ENCODE data around the gene CLDN11. TPM values are rescaled to one million over a fixed set of nuclear protein-coding genes. Genes with fewer than 3 reads are reported as not detected.

Gene CLDN11
- total and polyA plus RNA-seq, 10 of the 15 experiments (the other 5 are each of a cell fraction or from before 2014, with no cell fraction given), result 0.15 TPM; not detected in 9

DNA sequence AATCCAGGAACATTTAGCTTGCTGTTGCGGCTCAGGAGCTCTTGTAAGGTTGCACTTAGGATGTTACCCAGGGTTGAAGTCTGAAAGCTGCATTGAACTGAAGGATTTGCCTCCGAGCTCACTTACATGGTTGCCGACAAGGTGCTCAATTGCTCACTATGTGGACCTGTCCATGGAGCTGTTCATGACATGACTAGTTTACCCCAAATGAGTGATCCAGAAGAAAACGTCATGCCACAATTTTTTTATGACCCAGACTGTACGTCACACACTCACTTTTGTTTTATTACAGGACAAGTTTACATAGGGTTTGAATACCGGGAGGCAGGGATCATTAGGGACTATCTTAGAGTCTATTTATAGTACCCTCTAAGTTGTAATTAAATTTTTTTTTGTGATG, 21.0 kb upstream of the CLDN11 start:
- Histone ChIP-seq H3K4me1 (ENCODE audit: control insufficient read depth, insufficient read depth, low read length) (no peaks in the 10 kb centered on the region), H3K79me2 (ENCODE audit: control insufficient read depth, insufficient read depth, low read length) (no peaks in the 10 kb centered on the region), H2AFZ (ENCODE audit: control insufficient read depth, low read depth, low read length) (no peak overlapping the region), H3K36me3 (ENCODE audit: control insufficient read depth in 2 of 2, insufficient read depth in 2 of 2, low read length in 1 of 2) (peaks cover 0 to 4% of the 10 kb centered on the region in 2 experiments; a peak in 1 of 4 replicates), H3K4me2 (ENCODE audit: control insufficient read depth, insufficient read depth) (no peak overlapping the region), H3K9me3 (replicated peaks; ENCODE audit: control insufficient read depth, insufficient read depth, low read length) (no peaks in the 10 kb centered on the region), H3K27me3 (replicated peaks in 1 of 2; ENCODE audit: control insufficient read depth in 2 of 2, insufficient read depth in 2 of 2, low read length in 1 of 2) (no peaks in the 10 kb centered on the region), H3K27ac (ENCODE audit: control insufficient read depth, insufficient read depth) (no peak overlapping the region), H3K9ac (ENCODE audit: control insufficient read depth, insufficient read depth, low read length) (no peak overlapping the region), H4K20me1 (ENCODE audit: control insufficient read depth, insufficient read depth) (no peaks in the 10 kb centered on the region), H3K4me3 (no peak overlapping the region)
- ATAC-seq, result no peak
- DNase-seq (ENCODE audit: low read depth, low spot score), result no peak
- in situ Hi-C loops (cut with MboI), result no loop called here
- WGBS (ENCODE audit: insufficient coverage, insufficient replicate concordance, low lambda C conversion rate, missing lambda C conversion rate), result 90% methylated on average over 6 of the region's 6 CpGs
- RAD21 ChIA-PET (ENCODE audit: unreplicated experiment), result no interaction called here
- POLR2A ChIA-PET, result no interaction called here
- TF ChIP-seq IKZF1 (conservative IDR thresholded peaks at IDR 0.05), result no peak
- TF ChIP-seq NR2C2 (IDR thresholded peaks at IDR 0.05; ENCODE audit: borderline replicate concordance, control insufficient read depth, insufficient read length, low read depth), result no peak
- TF ChIP-seq, protein P1, sequence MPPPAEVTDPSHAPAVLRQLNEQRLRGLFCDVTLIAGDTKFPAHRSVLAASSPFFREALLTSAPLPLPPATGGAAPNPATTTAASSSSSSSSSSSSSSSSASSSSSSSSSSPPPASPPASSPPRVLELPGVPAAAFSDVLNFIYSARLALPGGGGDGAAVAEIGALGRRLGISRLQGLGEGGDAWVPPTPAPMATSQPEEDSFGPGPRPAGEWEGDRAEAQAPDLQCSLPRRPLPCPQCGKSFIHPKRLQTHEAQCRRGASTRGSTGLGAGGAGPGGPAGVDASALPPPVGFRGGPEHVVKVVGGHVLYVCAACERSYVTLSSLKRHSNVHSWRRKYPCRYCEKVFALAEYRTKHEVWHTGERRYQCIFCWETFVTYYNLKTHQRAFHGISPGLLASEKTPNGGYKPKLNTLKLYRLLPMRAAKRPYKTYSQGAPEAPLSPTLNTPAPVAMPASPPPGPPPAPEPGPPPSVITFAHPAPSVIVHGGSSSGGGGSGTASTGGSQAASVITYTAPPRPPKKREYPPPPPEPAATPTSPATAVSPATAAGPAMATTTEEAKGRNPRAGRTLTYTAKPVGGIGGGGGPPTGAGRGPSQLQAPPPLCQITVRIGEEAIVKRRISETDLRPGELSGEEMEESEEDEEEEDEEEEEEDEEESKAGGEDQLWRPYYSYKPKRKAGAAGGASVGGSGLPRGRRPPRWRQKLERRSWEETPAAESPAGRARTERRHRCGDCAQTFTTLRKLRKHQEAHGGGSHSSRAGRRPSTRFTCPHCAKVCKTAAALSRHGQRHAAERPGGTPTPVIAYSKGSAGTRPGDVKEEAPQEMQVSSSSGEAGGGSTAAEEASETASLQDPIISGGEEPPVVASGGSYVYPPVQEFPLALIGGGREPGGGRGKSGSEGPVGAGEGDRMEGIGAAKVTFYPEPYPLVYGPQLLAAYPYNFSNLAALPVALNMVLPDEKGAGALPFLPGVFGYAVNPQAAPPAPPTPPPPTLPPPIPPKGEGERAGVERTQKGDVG (CRISPR knock-in tag; IDR thresholded peaks at IDR 0.05), result no peak
- TF ChIP-seq TARDBP (IDR thresholded peaks at IDR 0.05; ENCODE audit: borderline replicate concordance), result no peak
- no peak for TF ChIP-seq DPF2 (IDR thresholded peaks at IDR 0.05)
- SMC1A ChIA-PET (ENCODE audit: uncharacterized antibody, unreplicated experiment), result interaction anchor here (0.7 to 1.1 kb wide), 2 partner anchors 34 to 332 kb away, joined by 3 read pairs; no protein-coding TSS in a partner anchor
- no peak for FAIRE-seq
- intact Hi-C loops (cut with micrococcal nuclease; ENCODE audit: unreplicated experiment), result no loop called here
- BruUV-seq (replicated peaks), result no TSS peak
- CTCF ChIA-PET, result interaction anchor here (0.5 to 2.4 kb wide), 6 partner anchors 8 to 261 kb away, joined by 3 to 17 read pairs (median 3); no protein-coding TSS in a partner anchor
